Chondrocyte (in vitro differentiated cells): ENCODE measurements around the gene DDO. TPM values are rescaled to one million over a fixed set of nuclear protein-coding genes. Genes with fewer than 3 reads are reported as not detected.

ENCODE experiments used
- DNase-seq: peaks from one replicate; pipeline ENCODE4 v3.0.0; 2021; ENCODE audit warnings: mixed read lengths, low spot score
- H3K27ac Mint-ChIP-seq: one replicate; pipeline ENCODE4 v1.8.0; 2021; ENCODE audit warnings: mild to moderate bottlenecking, moderate library complexity, mixed read lengths; ENCODE audit not compliant: unreplicated experiment
- H3K27me3 Mint-ChIP-seq: 2 replicates; pipeline ENCODE4 v1.8.0; 2021; ENCODE audit warnings: low read depth, mixed read lengths
- H3K36me3 Mint-ChIP-seq: 2 replicates; pipeline ENCODE4 v1.8.0; 2021; ENCODE audit warnings: low read depth, mixed read lengths
- H3K4me1 Mint-ChIP-seq: 2 replicates; pipeline ENCODE4 v1.8.0; 2021; ENCODE audit warnings: low read depth, mild to moderate bottlenecking, mixed read lengths
- H3K4me3 Mint-ChIP-seq: one replicate; pipeline ENCODE4 v1.8.0; 2021; ENCODE audit warnings: mild to moderate bottlenecking, moderate library complexity, mixed read lengths; ENCODE audit not compliant: unreplicated experiment
- H3K9me3 Mint-ChIP-seq: 2 replicates; pipeline ENCODE4 v1.8.0; 2021; ENCODE audit warnings: low read depth, mixed read lengths
- total RNA-seq: library from RNA; stranded (reverse); gene quantifications from 3 replicates; pipeline ENCODE4 v1.2.1, GENCODE V29; 2021
- TF ChIP-seq, protein P1 (sequence below): fragments of 200-600 bp; sonication (generic); IDR thresholded peaks from 2 replicates; pipeline ENCODE4 v1.5.0; 2021; ENCODE audit warnings: antibody characterized with exemption, mild to moderate bottlenecking, moderate library complexity

DDO gene
- total RNA-seq, 1 donor from 2014 or later = not detected

DNA sequence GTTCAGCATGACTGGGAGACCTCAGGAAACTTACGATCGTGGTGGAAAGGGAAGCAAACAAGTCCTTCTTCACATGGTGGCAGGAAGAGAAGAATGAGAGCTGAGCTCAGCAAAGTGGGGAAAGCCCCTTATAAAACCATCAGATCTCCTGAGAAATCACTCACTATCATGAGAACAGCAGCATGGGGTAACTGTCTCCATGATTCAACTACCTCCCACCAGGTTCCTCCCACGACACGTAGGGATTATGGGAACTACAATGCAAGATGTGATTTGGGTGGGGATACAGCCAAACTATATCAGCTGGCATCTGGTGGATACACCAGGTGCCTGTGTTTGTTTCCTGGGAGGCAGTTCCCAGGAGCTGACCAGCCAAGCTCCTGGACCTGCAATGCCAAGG, 4.9 kb downstream of the DDO start:
- no peaks in the 10 kb centered on the region for H3K4me1 Mint-ChIP-seq
- TF ChIP-seq, protein P1, sequence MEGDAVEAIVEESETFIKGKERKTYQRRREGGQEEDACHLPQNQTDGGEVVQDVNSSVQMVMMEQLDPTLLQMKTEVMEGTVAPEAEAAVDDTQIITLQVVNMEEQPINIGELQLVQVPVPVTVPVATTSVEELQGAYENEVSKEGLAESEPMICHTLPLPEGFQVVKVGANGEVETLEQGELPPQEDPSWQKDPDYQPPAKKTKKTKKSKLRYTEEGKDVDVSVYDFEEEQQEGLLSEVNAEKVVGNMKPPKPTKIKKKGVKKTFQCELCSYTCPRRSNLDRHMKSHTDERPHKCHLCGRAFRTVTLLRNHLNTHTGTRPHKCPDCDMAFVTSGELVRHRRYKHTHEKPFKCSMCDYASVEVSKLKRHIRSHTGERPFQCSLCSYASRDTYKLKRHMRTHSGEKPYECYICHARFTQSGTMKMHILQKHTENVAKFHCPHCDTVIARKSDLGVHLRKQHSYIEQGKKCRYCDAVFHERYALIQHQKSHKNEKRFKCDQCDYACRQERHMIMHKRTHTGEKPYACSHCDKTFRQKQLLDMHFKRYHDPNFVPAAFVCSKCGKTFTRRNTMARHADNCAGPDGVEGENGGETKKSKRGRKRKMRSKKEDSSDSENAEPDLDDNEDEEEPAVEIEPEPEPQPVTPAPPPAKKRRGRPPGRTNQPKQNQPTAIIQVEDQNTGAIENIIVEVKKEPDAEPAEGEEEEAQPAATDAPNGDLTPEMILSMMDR = no peak
- H3K4me3 Mint-ChIP-seq = no peak overlapping the region
- no peak overlapping the region for H3K27ac Mint-ChIP-seq
- peaks cover 12% of the 10 kb centered on the region for H3K27me3 Mint-ChIP-seq
- H3K36me3 Mint-ChIP-seq = no peaks in the 10 kb centered on the region
- H3K9me3 Mint-ChIP-seq = no peaks in the 10 kb centered on the region
- no peak for DNase-seq

DNA sequence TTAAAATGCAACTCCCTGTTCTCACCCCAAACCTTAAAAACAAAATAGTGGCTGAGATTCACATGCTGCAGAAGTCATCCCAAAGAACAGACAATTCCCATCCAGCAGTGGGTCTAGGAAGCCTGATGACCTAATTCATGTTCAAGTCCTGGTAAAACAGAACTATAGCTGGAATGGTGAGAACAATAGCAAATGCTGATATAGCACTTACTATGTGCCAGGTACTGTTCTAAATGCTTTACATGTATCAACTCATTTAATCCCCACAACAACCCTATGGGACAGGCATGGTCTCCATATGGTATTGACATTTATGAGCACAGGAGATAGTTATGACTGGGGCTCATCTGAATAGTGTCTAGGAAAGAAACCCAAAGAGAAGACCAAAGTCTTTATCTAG, 5.6 kb downstream of the DDO start:
- Mint-ChIP-seq H3K36me3 (no peaks in the 10 kb centered on the region), H3K4me1 (no peaks in the 10 kb centered on the region), H3K4me3 (no peak overlapping the region), H3K27ac (no peak overlapping the region), H3K27me3 (peaks cover 12% of the 10 kb centered on the region), H3K9me3 (no peaks in the 10 kb centered on the region)
- no peak for DNase-seq
- TF ChIP-seq, protein P1 = no peak

DNA sequence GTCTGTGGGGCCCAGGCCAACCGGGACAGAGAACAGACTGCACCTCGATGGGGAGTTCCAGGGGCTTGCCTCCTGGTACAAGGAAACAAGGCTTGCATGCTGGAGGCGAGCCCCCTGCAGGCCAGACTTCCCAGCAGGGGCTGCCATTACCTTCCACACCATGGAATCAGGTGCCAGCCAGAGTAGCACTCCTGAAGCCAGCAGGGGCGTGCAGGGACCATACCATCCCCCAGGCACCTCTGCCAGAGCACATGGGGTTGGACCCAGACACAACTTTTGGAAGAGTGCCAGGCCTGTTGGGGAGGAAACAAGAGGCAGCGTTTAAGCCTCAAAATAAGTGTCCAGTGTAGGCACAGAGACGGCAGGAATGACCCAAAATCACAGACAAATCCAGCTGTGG, 6.5 kb downstream of the DDO start:
- no peak for DNase-seq
- Mint-ChIP-seq H3K27ac (no peak overlapping the region), H3K4me3 (no peak overlapping the region), H3K27me3 (peaks cover 12% of the 10 kb centered on the region), H3K9me3 (no peaks in the 10 kb centered on the region), H3K4me1 (no peaks in the 10 kb centered on the region), H3K36me3 (no peaks in the 10 kb centered on the region)
- TF ChIP-seq, protein P1 = no peak

DNA sequence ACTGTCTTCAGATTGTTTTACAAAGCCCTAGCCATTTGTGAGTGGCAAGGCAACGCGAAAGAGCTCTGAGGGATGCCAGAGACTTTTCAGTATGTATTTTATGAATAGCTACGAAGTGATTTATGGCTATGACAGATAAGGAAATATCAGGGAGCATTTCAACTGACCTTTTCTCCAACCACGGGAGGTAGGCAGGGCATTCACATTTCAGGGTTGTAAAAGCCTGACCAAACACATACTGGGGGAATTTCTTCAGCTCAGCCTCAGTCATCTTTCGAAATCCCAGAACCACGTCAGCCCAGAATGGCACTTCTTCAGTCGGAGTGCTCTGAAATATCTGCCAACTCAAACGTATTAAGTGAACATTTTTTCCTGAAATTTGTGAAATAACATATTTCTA, 10.8 kb downstream of the DDO start:
- DNase-seq = no peak
- Mint-ChIP-seq H3K4me1 (no peaks in the 10 kb centered on the region), H3K27ac (no peak overlapping the region), H3K36me3 (no peaks in the 10 kb centered on the region), H3K27me3 (peaks cover under 1% of the 10 kb centered on the region), H3K4me3 (no peak overlapping the region), H3K9me3 (no peaks in the 10 kb centered on the region)
- TF ChIP-seq, protein P1 = no peak

DNA sequence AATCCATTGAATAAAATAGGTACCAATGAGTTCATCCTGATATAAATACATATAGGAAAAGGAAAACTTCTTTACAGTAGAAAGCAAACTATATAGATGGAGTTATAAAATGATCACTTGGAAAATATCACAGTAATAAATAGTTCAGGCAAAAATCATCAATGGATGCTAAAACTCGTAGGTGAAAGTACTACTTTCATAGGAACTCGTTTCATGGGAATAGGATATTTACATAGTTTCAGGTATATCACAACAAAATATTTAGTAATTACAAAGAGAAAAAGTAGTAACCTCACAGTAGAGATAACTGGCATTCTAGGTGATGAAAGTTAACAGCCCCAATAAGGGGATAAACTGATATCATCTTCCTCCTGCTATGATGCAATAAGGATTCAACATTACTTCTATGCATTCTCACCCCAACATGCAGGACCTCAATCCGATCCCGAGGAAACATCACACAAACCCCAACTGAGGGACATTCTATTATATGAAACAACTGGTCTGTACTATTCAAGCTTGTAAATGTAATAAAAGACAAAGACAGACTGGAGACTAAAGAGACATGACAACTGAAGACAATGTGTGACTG, 13.7 kb downstream of the DDO start:
- H3K4me1 Mint-ChIP-seq = peaks cover 8% of the 10 kb centered on the region
- H3K27me3 Mint-ChIP-seq = no peaks in the 10 kb centered on the region
- H3K27ac Mint-ChIP-seq = no peak overlapping the region
- H3K4me3 Mint-ChIP-seq = no peak overlapping the region
- H3K36me3 Mint-ChIP-seq = no peaks in the 10 kb centered on the region
- TF ChIP-seq, protein P1 = no peak
- DNase-seq = no peak
- H3K9me3 Mint-ChIP-seq = no peaks in the 10 kb centered on the region
